Muscle of leg (tissue), 9 donors: ENCODE data around the gene TTYH1. TPM values are rescaled to one million over a fixed set of nuclear protein-coding genes. Genes with fewer than 3 reads are reported as not detected.

Experiments used
- polyA plus RNA-seq, 8 donors: library from polyadenylated mRNA; unstranded; fragments of 120-200 nt; gene quantifications; one replicate each; pipeline versions ENCODE4 v1.2.1 to v1.2.3, GENCODE V29; 2013; ENCODE audit warnings: inconsistent platforms in 1 of 8, low replicate concordance in 1 of 8; ENCODE audit not compliant: insufficient read length in 8 of 8, insufficient read depth in 1 of 8
- total RNA-seq: library from RNA; stranded (reverse); fragments of 120-200 nt; gene quantifications from one replicate; pipeline ENCODE4 v1.2.4, GENCODE V29; 2013

The TTYH1 gene
- total and polyA plus RNA-seq, 9 donors, result 2.7 to 13.1 (median 4.7) TPM

Other genes with a start within 250 kb of the TTYH1 start
- gene TMC4, start 242.3 kb upstream of the TTYH1 start, total RNA-seq, result 1.5 TPM
- 1 to 10 TPM; 1.9 to 8.0 (median 4.1) TPM for gene TMC4, start 242.3 kb upstream of the TTYH1 start, polyA plus RNA-seq
- 11.1 TPM for gene MBOAT7, start 225.9 kb upstream of the TTYH1 start, total RNA-seq
- gene MBOAT7, start 225.9 kb upstream of the TTYH1 start, polyA plus RNA-seq, result 10 to 100 TPM; 20.1 to 38.3 (median 28.5) TPM
- 25.8 TPM for gene TSEN34, start 224.2 kb upstream of the TTYH1 start, total RNA-seq
- gene TSEN34, start 224.2 kb upstream of the TTYH1 start, polyA plus RNA-seq, result 10 to 100 TPM; 28.0 to 42.8 (median 36.3) TPM
- 2,526 TPM for gene RPS9, start 214.6 kb upstream of the TTYH1 start, total RNA-seq
- gene RPS9, start 214.6 kb upstream of the TTYH1 start, polyA plus RNA-seq, result 1,000 to 10,000 TPM; 2,473 to 2,976 (median 2,757) TPM
- gene LILRB3, start 192.5 kb upstream of the TTYH1 start, total RNA-seq, result 1.4 TPM
- gene LILRB3, start 192.5 kb upstream of the TTYH1 start, polyA plus RNA-seq, result 1 to 10 TPM; 1.6 to 4.2 (median 2.9) TPM
- gene LILRA6, start 172.7 kb upstream of the TTYH1 start, total RNA-seq, result 0.71 TPM
- gene LILRA6, start 172.7 kb upstream of the TTYH1 start, polyA plus RNA-seq, result 1 to 10 TPM; 1.0 to 2.6 (median 1.8) TPM
- 5.5 TPM for gene LILRB5, start 158.2 kb upstream of the TTYH1 start, total RNA-seq
- gene LILRB5, start 158.2 kb upstream of the TTYH1 start, polyA plus RNA-seq, result 10 to 100 TPM in 2 of 8 donors, 1 to 10 TPM in 6; 6.1 to 11.8 (median 8.2) TPM
- gene LILRB2, start 134.4 kb upstream of the TTYH1 start, total RNA-seq, result 0.53 TPM
- gene LILRB2, start 134.4 kb upstream of the TTYH1 start, polyA plus RNA-seq, result 1 to 10 TPM; 1.4 to 2.9 (median 2.2) TPM
- gene LILRA5, start 102.3 kb upstream of the TTYH1 start, total RNA-seq, result 0.22 TPM
- 1 to 10 TPM in 2 of 8 donors, under 1 TPM in 6; 0.17 to 1.5 (median 0.61) TPM for gene LILRA5, start 102.3 kb upstream of the TTYH1 start, polyA plus RNA-seq
- not detected for gene LILRA4, start 76.3 kb upstream of the TTYH1 start, total RNA-seq
- gene LILRA4, start 76.3 kb upstream of the TTYH1 start, polyA plus RNA-seq, result under 1 TPM in 1 of 8 donors, not detected in 7; 0.48 TPM
- gene LAIR1, start 50.5 kb upstream of the TTYH1 start, total RNA-seq, result 5.3 TPM
- 10 to 100 TPM in 1 of 8 donors, 1 to 10 TPM in 7; 6.8 to 11.8 (median 7.4) TPM for gene LAIR1, start 50.5 kb upstream of the TTYH1 start, polyA plus RNA-seq
- gene LENG8, start 33.7 kb downstream of the TTYH1 start, total RNA-seq, result 28.7 TPM
- gene LENG8, start 33.7 kb downstream of the TTYH1 start, polyA plus RNA-seq, result 100 to 1,000 TPM in 6 of 8 donors, 10 to 100 TPM in 2; 47.6 to 155 (median 105) TPM
- gene LENG9, start 48.3 kb downstream of the TTYH1 start, total RNA-seq, result 2.7 TPM
- 1 to 10 TPM; 1.5 to 4.1 (median 2.5) TPM for gene LENG9, start 48.3 kb downstream of the TTYH1 start, polyA plus RNA-seq
- gene CDC42EP5, start 57.8 kb downstream of the TTYH1 start, total RNA-seq, result 39.4 TPM
- 10 to 100 TPM; 33.4 to 65.7 (median 46.5) TPM for gene CDC42EP5, start 57.8 kb downstream of the TTYH1 start, polyA plus RNA-seq
- gene LAIR2, start 87.4 kb downstream of the TTYH1 start, total RNA-seq, result not detected
- gene LAIR2, start 87.4 kb downstream of the TTYH1 start, polyA plus RNA-seq, result under 1 TPM in 2 of 8 donors, not detected in 6; 0.29 to 0.41 TPM
- 0.53 TPM for gene LILRA2, start 158.3 kb downstream of the TTYH1 start, total RNA-seq
- gene LILRA2, start 158.3 kb downstream of the TTYH1 start, polyA plus RNA-seq, result 1 to 10 TPM in 4 of 8 donors, under 1 TPM in 4; 0.51 to 1.6 (median 1.0) TPM
- gene LILRA1, start 178.2 kb downstream of the TTYH1 start, total RNA-seq, result 0.31 TPM
- under 1 TPM; 0.30 to 0.73 (median 0.42) TPM for gene LILRA1, start 178.2 kb downstream of the TTYH1 start, polyA plus RNA-seq
- gene LILRB1, start 215.0 kb downstream of the TTYH1 start, total RNA-seq, result 0.53 TPM
- gene LILRB1, start 215.0 kb downstream of the TTYH1 start, polyA plus RNA-seq, result 1 to 10 TPM in 7 of 8 donors, under 1 TPM in 1; 0.98 to 2.1 (median 1.2) TPM
- 0.71 TPM for gene LILRB4, start 247.5 kb downstream of the TTYH1 start, total RNA-seq
- gene LILRB4, start 247.5 kb downstream of the TTYH1 start, polyA plus RNA-seq, result 1 to 10 TPM in 6 of 8 donors, under 1 TPM in 2; 0.93 to 2.1 (median 1.2) TPM